Retina (tissue), 1 donor: ENCODE results near the gene RTKN2.

Experiments
- DNase-seq: peaks from one replicate; pipeline ENCODE4 v3.0.0-alpha.2; 2016

RTKN2 gene

GRCh38 chr10:62214364-62214874 lies 54.2 kb downstream of the RTKN2 start:
- no peak for DNase-seq

DNA sequence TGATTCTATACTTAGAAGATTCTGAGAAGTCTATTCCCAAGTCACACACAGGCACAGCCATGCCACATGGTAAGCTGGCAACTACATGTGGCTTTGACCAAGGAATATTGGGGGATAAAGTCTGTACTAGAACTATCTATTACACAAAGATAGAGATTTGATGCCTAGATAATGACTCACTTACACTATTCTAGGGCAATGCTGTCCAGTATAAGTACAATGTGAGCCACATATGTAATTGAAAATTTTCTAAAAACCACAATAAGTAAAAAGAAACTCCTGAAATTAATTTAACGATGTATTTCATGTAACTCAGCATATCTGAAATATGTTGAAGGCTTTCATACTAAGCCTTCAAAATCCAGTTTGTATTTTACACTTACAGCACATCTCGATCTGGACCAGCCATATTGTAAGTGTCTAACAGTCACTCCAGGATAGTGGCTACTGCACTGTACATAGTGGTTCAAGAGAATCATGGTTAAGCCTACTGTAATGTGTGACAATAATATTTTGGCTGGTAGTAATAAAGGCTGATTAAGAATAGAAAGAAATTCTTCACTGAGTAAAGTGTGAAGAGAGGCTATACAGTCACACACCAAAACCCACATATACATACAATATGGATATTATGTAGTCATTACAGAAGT lies 62.8 kb downstream of the RTKN2 start:
- no peak for DNase-seq

GRCh38 chr10:62199584-62199983 lies 69.1 kb downstream of the RTKN2 start:
- no peak for DNase-seq

- no peak for DNase-seq
These were observed 72.1 kb downstream of the RTKN2 start for GRCh38 chr10:62196528-62196927.

DNA sequence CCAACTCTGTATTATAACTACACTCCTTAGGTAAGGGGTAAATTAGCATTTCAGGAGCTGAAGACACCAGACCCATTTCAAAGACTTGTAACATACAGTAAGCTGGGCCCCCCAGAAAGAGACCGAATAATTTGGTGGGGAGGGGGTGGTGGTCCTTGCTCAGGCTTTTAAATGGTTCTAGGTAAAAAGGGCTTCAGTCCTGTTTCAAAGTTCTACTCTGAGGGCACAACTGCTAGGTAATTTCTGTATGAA lies 73.0 kb downstream of the RTKN2 start:
- DNase-seq = no peak

DNA sequence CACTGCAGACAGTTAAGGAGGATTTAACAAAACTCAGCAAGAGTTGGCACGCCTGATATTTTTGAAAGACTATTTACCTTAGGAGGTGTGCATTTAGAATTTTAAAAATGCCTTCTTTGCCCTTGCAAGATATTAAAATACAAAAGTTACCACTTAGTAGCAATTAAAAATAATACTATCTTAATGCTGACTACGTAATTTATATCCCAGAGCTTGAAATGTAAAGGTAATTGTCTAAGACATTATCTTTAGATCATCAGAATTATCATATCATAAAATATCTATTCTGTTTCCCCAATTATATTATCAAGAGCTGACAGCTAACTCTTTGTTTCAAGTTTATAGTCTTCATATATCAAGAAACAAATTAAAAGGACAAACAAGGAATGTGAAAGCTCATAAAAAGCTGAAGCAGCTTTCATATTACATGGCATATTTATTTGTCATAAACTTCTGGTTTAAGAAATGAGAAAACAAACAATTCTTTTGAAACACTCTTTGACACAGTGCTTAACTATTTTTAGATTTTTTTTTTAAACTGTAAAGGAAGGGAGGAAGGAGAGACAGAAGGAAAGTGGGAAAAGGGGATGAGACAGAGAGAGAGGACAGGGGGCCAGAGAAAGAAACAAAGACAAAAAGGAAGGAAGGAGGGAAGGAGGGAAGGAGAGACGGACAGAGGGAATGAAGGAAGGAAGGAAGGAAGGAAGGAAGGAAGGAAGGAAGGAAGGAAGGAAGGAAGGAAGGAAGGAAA lies 73.5 kb downstream of the RTKN2 start:
- DNase-seq = no peak

DNA sequence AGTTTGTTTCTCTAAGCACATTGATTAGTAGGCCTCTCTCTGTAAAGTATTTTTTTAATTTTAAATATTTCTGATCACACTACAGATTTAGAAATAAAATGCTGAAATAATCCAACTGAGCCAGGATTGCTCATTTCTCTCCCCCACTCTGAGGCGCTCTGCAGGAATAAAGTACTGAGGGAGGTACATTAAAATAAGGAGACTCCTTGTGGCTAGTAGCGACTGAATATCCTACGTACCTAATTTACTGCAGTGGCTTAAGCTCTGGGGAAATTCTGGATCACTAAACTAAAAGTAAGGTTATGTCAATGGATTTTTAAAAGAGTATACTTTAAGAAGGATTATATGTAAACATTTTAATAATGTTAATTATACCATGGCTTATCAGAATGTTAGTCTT lies 75.2 kb downstream of the RTKN2 start:
- DNase-seq = no peak

DNA sequence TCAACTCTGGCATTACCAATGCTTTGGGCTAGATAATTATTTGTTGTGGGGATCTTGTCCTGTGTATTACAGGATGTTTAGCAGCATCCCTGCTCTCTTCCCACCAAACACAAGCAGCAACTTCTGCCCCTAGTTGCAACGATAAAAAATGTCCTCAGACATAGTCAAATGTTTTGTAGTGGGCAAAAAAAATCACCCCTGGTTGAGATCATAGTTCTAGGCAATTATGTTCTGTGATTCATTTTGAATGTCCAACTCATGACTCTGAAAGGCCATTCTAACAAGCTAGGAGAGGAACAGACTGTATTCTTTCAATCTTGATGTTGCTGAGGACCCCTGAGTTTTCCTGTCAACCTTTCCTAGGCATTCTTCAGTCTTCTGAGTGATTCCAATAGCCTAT lies 79.5 kb downstream of the RTKN2 start:
- DNase-seq = no peak

- no peak for DNase-seq
These were observed 80.5 kb downstream of the RTKN2 start for GRCh38 chr10:62188021-62188616.

DNA sequence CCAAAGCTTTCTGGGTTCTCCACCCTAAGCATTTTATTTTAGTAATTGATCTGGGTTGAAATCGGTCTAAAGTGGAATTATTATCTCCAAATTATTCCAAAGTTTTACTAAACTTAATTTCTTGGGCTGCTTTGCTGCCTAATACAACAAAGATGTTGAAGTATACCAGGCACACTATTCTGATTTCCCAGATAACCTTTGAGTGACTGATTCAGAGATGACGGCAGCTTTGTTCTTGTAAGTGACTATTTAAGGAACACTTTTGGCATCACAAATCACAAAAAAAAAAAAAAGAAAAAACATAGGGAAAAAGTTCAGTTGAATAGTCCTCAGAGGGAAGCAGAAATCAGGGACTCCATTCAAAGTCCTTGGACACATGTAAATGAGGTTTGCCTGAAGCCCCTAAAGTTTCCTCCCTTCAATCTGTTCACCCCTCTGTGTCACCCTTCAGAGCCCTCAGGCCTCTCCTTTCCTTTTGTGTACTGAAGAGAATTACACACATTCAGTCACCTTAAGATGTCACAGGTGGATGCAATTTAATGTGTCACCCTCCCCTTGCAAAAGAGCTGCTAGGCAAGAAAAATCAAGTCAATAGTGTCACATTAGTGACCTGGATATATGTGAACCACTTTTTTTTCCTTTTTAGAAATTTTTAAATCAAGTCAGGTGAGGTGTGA lies 81.5 kb downstream of the RTKN2 start:
- DNase-seq = no peak

DNA sequence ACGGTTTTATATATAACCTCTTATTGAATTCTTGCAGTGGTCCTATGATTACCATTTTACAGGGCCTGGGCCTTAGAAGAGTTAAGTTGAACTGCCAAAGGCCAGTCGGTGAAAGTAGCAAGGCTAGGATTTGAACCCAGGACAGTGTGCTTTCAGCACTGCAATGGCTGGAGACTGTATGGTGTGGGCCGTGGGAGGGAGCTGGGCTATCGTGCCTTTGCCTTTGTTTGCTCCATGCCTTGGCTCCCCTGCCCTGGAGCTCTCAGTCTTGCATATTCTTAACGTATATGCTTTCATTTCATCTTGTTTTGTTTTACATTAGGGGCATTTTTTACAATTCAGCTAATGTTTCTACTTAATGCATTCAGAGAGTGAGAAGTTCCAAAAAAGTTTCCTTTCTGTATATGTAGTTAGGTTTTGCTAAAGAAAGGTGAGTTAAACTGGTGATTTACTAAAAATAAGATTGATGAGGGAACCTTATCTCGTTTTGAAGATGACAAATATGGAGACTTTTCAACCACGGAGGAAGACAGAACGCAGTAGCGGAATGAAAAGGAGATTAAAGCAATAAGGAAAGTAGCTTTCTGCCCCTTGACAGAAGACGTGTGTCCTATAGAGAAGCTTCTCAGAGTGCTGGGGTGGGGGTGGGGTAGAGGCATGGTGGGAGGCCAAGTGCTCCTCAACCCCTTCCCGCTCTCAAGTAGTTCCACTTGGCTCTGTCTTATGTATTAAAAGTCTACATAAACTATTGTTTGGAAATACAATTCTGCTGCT lies 82.5 kb downstream of the RTKN2 start:
- no peak for DNase-seq

GRCh38 chr10:62183857-62184795 lies 84.5 kb downstream of the RTKN2 start:
- no peak for DNase-seq

DNA sequence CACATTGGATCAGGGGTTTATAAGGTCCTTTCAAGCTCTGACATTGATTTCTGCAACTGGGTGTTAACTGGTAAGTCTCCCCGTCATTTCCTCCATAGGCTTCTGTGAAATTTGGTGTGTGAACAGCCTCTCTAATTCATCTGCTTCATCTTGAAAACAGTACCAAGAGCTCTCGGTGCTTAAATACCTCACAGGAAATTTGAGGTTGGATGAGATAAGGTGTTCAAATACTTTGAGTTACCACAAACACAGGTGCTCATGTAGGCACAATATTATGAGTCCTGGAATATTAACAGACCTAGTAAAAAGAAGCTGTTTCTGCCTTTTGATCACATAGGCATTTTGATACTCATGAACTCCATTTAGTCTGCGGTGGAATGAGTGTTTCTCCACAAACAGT lies 85.2 kb downstream of the RTKN2 start:
- no peak for DNase-seq

- no peak for DNase-seq
These were observed 86.0 kb downstream of the RTKN2 start for GRCh38 chr10:62182595-62182994.

- DNase-seq = no peak
These were observed 86.5 kb downstream of the RTKN2 start for GRCh38 chr10:62182171-62182570.

DNA sequence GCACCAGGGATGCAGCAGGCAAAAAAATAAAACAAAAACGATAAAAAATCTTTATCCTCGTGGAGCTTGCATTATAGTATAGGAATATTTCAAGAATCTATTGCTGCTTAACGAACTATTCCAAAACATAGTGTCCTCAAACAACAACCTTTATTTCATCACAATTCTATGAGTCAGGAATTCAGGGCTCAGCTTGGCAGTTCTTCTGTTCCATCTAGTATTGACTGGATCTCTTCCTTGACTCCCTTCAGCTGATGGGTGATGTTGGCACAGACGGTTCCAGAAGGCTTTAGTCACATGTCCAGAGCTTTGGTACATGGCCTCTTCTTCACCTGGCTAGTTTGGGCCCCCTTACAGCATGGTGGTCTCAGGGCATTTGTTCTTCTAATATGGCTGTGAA lies 88.0 kb downstream of the RTKN2 start:
- DNase-seq = no peak

GRCh38 chr10:62178568-62178967 lies 90.1 kb downstream of the RTKN2 start:
- DNase-seq = no peak

DNA sequence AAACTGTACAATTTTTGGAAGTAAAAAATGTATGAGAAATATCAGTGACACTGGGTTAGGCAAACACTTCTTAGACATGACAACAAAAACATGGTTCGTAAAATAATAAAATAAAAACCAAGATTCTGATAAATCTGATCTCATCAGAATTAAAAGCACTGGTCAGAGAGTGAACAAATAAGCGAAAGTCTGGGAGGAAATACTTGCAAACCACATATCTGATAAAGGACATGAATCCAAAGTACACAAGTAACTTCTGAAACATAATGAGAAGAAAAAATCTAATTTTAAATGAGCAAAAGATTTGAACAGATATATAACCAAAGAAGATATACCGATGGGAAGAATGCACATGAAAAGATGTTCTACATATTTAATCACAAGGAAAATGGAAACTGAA lies 91.5 kb downstream of the RTKN2 start:
- no peak for DNase-seq

DNA sequence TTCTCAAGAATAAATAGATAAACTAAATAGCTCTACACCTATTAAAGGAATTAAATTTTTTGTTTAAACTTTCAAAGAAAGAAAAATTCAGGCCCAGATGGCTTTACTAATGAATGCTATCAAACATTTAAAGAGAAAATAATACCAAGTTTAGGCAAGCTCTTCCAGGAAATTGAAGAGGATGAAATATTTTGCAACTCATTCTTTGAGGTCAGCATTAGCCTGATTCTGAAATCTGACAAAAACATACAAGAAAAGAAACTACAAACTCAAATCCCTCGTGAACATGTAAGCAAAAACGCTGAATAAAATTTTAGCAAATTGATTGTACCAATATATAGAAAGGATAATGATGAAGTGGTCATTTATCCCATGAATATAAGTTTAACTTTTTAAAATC lies 93.4 kb downstream of the RTKN2 start:
- DNase-seq = no peak

- no peak for DNase-seq
These were observed 96.2 kb downstream of the RTKN2 start for GRCh38 chr10:62172465-62172864.

DNA sequence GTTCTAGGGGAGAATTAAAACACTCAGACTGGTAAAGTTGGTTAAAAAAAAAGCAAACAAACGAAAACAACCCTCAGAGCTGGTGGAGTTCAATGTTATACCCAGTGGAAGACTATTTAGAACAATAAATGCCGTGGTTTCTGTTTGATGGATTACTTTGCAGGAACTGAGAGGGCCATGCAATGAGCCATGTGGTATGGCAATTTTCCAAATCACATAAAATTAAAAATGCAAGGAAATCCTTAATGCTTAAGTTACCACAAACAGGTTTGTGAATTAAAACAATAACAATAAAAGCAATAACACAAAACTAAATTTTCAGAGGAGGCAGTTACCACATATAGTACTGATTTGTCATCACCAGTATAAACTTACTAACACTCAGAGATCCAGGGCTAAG lies 96.9 kb downstream of the RTKN2 start:
- DNase-seq = no peak

DNA sequence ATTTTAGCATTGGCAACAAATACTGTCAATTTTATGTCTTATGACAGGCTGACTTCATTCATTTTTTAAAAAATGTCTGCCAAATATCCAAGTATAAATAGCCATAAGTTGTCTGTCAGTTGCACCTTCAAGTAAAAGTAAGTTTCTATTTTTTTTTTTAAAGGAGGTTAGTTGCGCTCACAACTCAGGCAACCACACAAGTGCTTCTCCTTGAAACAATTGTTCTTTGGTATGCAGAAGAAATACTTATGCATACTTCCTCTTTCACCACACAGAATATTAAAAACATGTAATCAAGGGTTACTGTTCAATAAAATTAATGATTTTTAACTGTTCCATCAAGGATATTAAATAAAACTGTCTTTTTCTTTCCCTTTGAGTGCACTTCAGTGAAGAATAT lies 97.9 kb downstream of the RTKN2 start:
- DNase-seq = no peak
